Choroid plexus epithelial cell (primary cell): ENCODE data around the gene SH3BP5L.
A peak's percentile ranks its signal among the peaks of the same experiment; 100 is the strongest.
"Not testable (repeated sequence)": the region's sequence is repeated elsewhere in the genome, so short reads cannot be mapped to it uniquely, and the experiment has no call there.

Experiments
- DNase-seq: peaks from one replicate; pipeline ENCODE4 v3.0.0-alpha.2; 2010; ENCODE audit warnings: low read depth
- H3K4me3 ChIP-seq: 2 replicates; pipeline ENCODE4 v1.5.1; 2011; ENCODE audit warnings: low read depth, mild to moderate bottlenecking, control low read depth, low read length, moderate library complexity
- CTCF ChIP-seq: conservative IDR thresholded peaks from 2 replicates; pipeline ENCODE4 v1.5.1; 2011; ENCODE audit warnings: low read depth, mild to moderate bottlenecking, control low read depth, inconsistent platforms, low read length, moderate library complexity

SH3BP5L gene

DNA sequence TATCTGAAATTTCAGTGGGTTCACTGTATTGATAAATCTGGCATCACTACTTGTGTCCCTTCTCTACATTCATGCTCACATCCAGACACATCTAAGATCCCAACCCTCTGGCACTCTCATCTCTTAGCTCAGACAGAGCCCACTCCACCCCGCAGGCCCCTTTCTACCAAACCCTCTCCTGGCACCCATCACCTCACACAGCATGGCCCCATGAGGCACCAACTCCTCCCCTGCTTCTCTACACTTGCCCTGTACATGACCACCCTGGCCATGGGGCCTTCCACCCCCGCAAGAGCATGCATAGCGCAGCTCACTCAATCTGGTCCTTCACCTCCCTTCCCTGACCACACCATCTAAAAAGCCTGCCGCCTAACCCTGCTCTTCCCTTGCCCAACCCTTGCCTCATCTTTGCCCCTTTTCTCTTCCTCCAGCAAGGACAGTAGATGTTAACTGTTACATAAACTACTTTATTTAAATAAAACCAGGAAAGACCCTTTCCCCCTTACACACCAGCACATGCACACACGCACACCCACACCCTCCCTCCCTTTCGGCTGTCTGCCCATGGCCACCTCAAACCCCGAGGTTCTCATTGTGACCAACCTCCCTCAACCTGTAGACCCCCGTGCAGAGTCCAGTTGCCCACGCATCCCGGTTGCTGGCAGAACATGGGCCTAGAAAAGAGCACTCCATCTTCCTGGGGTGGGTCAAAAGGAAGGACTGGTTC, 15.6 kb downstream of the SH3BP5L start:
- DNase-seq: no peak
- no peak for TF ChIP-seq CTCF
- H3K4me3 ChIP-seq: no peak overlapping the region

- no peak for TF ChIP-seq CTCF
- H3K4me3 ChIP-seq: no peak overlapping the region
These were observed 16.8 kb downstream of the SH3BP5L start for GRCh38 chr1:248808876-248809275.

GRCh38 chr1:248807067-248807737, 18.5 kb downstream of the SH3BP5L start:
- DNase-seq: peak; percentile 48
- peak; percentile 75 for TF ChIP-seq CTCF
- no peak overlapping the region for H3K4me3 ChIP-seq

More at GRCh38 chr1:248808876-248809275, 16.8 kb downstream of the SH3BP5L start:
- no peak for DNase-seq

DNA sequence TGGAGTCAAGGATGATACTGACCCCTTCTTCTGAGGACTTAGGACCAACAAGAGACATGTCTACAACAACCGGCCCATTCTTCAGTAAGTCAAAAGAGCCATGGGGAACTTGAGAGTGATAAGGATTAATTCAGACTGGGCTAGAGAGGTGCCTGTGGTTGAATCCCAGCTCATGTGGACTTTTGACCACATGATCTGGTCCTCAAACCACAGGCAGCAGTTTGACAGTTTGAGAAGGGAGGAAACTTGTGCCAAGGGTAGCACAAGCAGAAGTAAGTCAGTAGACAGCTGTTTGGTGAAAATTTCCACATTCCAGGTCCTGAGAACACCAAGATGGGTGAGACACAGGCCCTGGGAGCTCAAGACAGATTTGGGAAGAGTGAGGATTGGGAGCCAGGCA, 19.8 kb downstream of the SH3BP5L start:
- peak; percentile 18 for DNase-seq
- H3K4me3 ChIP-seq: no peak overlapping the region

GRCh38 chr1:248804771-248805681, 20.7 kb downstream of the SH3BP5L start:
- no peak for DNase-seq
- no peak overlapping the region for H3K4me3 ChIP-seq
- no peak for TF ChIP-seq CTCF

More for the DNA sequence above, 19.8 kb downstream of the SH3BP5L start:
- no peak for TF ChIP-seq CTCF

DNA sequence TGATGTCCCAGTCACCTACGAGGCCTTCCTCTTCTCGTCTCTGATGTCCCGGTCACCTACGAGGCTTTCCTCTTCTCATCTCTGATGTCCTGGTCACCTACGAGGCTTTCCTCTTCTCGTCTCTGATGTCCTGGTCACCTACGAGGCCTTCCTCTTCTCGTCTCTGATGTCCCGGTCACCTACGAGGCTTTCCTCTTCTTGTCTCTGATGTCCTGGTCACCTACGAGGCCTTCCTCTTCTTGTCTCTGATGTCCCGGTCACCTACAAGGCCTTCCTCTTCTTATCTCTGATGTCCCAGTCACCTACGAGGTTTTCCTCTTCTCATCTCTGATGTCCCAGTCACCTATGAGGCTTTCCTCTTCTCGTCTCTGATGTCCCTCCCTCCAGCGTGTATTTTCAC, 22.2 kb downstream of the SH3BP5L start:
- DNase-seq, H3K4me3 ChIP-seq: not testable (repeated sequence)

GRCh38 chr1:248802454-248802853, 23.3 kb downstream of the SH3BP5L start:
- no peak overlapping the region for H3K4me3 ChIP-seq
- no peak for DNase-seq
- TF ChIP-seq CTCF: no peak
